GM12874 (cell line): ENCODE results near the gene SPDYE4.

Experiments used
- CTCF ChIP-seq: IDR thresholded peaks from 2 replicates; pipeline ENCODE4 v1.5.1; 2011; ENCODE audit warnings: low read depth, mild to moderate bottlenecking, control low read depth, low read length, moderate library complexity; ENCODE audit not compliant: insufficient read depth

The SPDYE4 gene

GRCh38 chr17:8736796-8737195 lies 21.6 kb downstream of the SPDYE4 start:
- no peak for TF ChIP-seq CTCF

GRCh38 chr17:8736362-8736761 lies 22.0 kb downstream of the SPDYE4 start:
- no peak for TF ChIP-seq CTCF

GRCh38 chr17:8735336-8735939 lies 22.9 kb downstream of the SPDYE4 start:
- no peak for TF ChIP-seq CTCF

GRCh38 chr17:8734876-8735275 lies 23.5 kb downstream of the SPDYE4 start:
- TF ChIP-seq CTCF = no peak

GRCh38 chr17:8732406-8733085 lies 25.8 kb downstream of the SPDYE4 start:
- no peak for TF ChIP-seq CTCF

- TF ChIP-seq CTCF = no peak
Observed at GRCh38 chr17:8729860-8730259, 28.5 kb downstream of the SPDYE4 start.

GRCh38 chr17:8729421-8729820 lies 28.9 kb downstream of the SPDYE4 start:
- no peak for TF ChIP-seq CTCF
